HEK293T (cell line): Measurements from ENCODE around the gene LIX1L.

ENCODE experiments used
- ARNT ChIP-seq: fragments of 450-650 bp; IDR thresholded peaks from 2 replicates; pipeline ENCODE4 v1.6.1; 2017; ENCODE audit warnings: mild to moderate bottlenecking
- FOXK2 ChIP-seq: fragments of 450-650 bp; IDR thresholded peaks from 2 replicates; pipeline ENCODE4 v1.6.1; 2016; ENCODE audit warnings: mild to moderate bottlenecking
- HDGF ChIP-seq: fragments of 450-650 bp; IDR thresholded peaks from 2 replicates; pipeline ENCODE4 v1.6.1; 2017; ENCODE audit warnings: antibody characterized with exemption, borderline replicate concordance
- LEF1 ChIP-seq: fragments of 450-650 bp; IDR thresholded peaks from 2 replicates; pipeline ENCODE4 v1.6.1; 2017; ENCODE audit warnings: mild to moderate bottlenecking, borderline replicate concordance
- SP1 ChIP-seq: fragments of 450-650 bp; IDR thresholded peaks from 2 replicates; pipeline ENCODE4 v1.6.1; 2017
- SUZ12 ChIP-seq: fragments of 450-650 bp; IDR thresholded peaks from 2 replicates; pipeline ENCODE4 v1.6.1; 2016; ENCODE audit warnings: mild to moderate bottlenecking
- TARDBP ChIP-seq: fragments of 450-650 bp; IDR thresholded peaks from 2 replicates; pipeline ENCODE4 v1.6.1; 2016
- ZNF384 ChIP-seq: fragments of 450-650 bp; IDR thresholded peaks from 2 replicates; pipeline ENCODE4 v1.6.1; 2016

DNA sequence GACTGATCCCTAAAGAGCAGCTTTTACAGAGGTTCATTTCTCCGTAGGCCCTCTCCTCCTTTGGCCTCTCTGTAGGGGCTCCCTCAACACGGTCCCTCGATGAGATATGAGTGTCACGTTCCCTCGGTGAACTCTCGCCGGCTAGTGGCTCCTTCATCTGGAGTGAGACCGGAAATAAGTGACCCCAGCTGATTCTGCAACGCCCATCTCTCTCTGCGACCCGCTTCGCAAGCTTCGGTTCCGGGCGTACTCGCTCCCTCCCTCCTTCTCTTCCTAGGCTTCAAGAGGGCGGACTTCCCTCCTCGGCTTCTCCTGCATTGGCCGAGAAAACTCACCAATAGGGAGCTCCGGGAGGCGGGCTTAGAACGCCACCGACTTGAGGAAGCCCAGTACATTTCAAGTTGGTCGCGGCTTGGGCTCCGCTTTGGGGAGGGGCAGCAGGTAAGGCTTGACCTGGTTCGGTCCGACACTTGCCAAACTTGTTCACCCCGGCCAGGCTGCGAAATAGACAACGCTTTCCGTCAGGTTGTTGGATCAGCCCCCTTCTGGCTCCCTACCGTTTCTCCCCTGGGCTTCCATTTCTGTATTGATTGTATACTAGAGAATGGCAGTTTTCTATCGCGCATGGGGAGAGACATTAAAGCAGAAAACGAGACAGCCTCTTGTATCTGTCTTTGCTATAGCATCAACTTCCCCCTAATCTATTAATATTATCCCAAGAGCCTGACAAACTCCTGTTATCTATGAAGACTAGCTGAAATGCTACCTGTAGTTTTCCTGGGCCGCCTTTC, 6.7 kb upstream of the LIX1L start, which contains the start of the genes ANKRD34A and POLR3GL:
- TF ChIP-seq SP1 (no peak), ARNT (no peak), SUZ12 (no peak), ZNF384 (no peak), LEF1 (no peak), FOXK2 (no peak), HDGF (no peak), TARDBP (no peak)
